Activated T-cell treated with anti-CD3 and anti-CD28 coated beads for 4 hours (primary cell): Measurements from ENCODE around the gene CPNE5.

Source experiments
- DNase-seq: peaks from one replicate; pipeline ENCODE4 v3.0.0-alpha.2; 2020

CPNE5 gene

GRCh38 chr6:36833182-36833789 lies 6.0 kb downstream of the CPNE5 start:
- DNase-seq = no peak

DNA sequence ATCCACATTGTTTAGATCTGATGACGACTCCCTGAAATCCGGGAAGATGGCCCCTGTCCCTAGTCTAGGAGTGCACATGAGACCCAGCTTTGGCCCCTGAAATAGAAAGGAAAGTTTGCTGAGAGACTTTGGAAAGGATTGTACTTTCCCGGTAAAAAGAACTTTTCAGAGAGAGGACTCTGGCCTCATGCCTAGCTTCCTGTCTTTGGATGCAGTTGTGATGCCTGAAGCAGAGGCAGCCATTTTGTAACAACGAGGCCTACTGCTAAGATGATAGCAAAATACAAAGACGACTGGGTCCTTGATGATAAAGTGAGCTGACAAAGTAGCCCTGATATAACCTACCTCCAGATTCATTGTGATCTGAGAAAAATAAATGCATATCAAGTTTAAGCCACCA lies 6.9 kb downstream of the CPNE5 start:
- no peak for DNase-seq

- DNase-seq = no peak
Measured at GRCh38 chr6:36830577-36830976, 8.7 kb downstream of the CPNE5 start.

DNA sequence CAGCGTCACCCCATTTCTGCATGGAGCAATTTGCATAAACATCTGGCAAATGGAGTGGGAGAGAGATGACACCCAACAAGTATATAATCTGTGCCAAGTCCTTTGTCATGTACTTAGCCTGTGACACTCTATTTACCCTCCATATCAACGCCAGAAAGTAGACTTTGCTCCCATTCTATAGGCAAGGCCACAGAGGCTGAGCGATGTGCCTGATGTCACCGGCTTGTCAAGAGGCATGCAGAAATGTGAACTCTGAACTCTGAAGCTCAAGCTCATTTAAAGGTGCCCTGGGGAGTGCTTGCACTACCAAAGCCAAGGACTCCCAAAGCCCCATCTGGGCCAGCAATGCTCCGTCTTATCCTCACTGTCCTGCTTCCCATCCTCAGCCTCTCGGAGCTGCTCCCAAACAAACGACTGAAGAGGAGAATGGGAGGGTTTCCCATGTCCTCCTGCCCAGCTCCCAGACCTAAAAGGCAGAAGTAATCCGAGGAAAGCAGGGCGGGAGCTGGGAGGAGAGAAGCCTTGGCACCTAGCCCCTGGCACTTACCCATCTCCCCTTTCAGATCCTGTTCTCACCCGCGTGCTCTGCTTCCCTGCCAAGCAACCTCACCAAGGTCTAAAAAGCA lies 9.2 kb downstream of the CPNE5 start:
- DNase-seq = no peak

GRCh38 chr6:36827261-36828079 lies 11.8 kb downstream of the CPNE5 start:
- no peak for DNase-seq

GRCh38 chr6:36826520-36827227 lies 12.6 kb downstream of the CPNE5 start:
- DNase-seq = no peak

- no peak for DNase-seq
Measured at GRCh38 chr6:36825994-36826393, 13.2 kb downstream of the CPNE5 start.

- no peak for DNase-seq
Measured at GRCh38 chr6:36825452-36825851, 13.8 kb downstream of the CPNE5 start.

- no peak for DNase-seq
Measured at GRCh38 chr6:36824253-36824652, 15.0 kb downstream of the CPNE5 start.

- DNase-seq = no peak
Measured at GRCh38 chr6:36823421-36824096, 15.7 kb downstream of the CPNE5 start.

DNA sequence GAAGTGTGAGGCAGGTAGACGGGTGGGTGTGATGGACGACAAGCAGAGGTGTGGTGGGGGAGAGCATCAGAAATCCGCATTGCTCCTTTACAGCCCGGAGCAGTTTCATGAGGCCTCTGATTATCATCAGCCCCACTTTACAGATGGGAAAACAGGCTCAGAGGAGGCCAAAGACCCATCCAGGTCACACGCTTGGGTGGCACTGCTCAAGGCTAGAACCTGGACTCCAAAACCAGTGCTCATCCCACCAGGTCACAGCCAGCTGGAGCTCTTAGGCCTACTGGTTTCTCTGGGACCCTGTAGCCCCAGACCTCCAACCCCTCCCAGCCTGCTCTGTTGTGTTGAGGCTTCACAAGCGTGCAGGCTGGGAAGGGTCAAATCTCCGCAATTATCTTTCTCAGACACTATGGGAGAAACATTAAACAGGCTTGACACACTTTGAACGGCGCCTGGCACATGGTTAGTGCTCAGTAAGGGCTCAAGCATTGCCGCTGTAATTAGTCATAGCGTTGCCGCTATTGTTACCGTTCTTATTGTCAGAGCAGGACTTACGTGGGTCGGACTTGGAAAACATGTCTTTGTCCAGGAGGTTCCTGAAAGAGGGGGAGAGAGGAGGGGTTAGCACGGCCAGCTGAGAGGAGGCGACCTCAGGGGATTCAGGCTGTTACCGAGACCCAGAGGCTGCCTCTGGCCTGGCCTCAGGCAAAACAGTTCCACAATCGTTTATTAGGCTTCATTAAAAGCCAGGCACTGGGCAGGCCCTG lies 16.6 kb downstream of the CPNE5 start:
- DNase-seq = no peak

DNA sequence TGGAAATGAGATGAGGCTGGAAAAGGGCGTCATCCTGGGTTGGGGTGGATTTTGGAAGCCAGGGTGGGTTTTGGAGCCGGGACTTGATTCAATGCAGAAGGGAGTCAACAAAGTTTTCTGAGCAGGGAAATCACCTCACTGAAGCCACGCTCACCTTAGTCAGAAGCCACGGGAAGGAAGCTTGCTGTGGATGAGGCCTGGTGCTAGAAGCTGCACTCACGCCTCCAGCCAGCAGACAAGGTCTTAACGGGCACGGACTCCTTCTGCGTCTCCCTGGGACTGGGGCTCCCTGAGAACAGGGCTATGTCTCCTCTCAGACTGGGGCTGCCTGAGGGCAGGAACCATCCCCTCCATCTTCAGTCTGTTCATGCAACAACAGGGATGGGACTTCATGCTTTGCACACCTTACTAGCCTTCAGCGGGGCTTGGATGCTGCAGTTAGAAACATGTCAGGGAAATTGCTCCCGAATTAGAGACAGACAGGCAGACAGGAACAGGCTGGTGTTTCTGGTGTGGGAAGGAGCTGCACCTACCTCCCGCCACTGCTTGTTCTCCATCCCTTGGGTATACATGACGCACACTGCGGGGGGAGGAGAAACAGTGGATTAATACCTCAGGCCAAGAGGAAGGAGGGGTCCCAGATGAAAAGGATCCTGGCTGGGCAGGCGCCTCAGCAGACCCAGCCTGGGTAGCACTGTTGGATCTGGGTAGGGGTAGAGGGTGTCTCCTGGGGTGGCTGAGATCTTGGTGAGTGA lies 17.5 kb downstream of the CPNE5 start:
- DNase-seq = no peak

DNA sequence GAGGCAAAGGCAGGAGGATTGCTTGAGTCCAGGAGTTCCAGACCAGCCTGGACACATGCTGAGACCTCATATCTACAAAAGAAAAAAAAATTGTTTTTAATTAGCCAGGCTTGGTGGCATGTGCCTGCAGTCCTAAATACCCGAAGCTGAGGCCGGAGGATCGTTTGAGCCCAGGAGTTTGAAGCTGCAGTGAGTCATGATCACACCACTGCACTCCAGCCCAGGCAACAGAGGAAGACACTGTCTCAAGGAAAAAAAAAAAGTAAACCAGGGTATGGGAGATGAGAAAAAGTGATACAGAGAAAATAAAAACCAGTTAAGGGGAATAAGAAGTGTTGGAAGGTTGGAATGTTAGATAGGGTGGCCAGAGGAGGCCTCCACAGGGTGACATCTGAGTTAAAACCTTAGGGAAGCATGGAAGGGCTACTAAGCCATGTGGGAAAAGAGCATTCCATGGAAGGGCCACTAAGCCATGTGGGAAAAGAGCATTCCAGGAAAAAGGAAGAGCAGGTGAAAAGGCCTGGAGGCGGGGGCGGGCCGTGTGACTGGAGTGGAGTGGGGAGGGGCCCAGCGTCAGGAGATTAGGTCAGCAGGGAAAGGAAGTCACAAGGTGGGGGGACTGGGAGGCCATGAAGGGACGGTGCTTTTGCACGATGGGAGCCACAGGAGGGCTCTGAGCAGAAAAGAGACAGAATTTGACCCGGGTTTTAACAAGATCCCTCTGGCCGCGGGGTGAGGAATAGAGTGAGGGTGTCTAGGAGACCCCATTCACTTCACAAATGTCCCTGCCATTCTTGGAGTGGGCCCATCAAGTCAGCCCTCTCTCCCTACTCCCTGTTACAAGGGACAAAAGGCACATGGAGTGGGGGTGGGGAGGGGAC lies 18.3 kb downstream of the CPNE5 start:
- no peak for DNase-seq

GRCh38 chr6:36818756-36819155 lies 20.5 kb downstream of the CPNE5 start:
- no peak for DNase-seq

DNA sequence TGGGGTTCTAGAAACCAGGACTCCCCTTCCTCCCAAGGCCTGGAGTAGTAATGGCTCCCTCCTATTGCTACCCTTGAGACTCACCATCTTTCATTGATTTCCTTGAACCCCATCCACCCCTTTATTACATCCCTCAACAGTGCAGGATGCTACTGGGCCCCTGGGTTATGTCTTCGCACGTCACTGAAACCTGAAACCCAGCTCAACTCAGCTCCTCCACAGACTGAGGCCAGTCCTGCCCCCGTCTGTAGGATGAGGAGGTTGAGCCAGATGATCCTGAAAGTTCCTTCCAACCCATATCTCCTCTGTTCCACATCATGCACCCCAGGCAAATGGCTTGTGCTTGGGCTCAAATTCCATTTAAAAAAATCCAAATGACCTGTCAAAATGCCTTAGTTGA lies 21.4 kb downstream of the CPNE5 start:
- no peak for DNase-seq

DNA sequence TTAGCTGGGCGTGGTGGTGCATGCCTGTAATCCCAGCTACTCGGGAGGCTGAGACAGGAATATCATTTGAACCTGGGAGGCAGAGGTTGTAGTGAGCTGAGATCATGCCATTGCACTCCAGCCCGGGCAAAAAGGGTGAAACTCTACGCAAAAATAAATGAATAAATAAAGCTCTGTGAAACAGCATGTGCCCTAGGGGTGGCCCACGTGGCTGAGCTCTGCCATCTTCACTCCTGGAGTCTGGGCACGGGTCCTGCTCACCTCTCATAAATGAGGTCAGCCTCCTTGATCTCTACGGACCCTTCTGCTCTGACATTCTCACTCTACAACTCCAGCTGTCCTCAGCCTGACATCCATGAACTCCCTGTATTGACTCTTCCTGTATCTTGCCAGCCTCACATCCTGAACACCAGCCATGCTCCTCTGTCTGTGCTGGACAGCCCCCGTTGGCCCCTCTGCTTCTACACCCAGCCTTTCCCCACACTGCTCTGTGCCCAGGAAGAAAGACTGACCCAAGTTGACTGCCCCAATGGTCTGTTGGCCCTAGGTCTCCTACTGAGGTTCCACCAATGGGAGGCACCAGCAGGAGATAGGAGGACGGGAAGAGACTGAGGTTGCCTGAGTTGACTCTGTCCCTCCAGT lies 21.9 kb downstream of the CPNE5 start:
- no peak for DNase-seq

DNA sequence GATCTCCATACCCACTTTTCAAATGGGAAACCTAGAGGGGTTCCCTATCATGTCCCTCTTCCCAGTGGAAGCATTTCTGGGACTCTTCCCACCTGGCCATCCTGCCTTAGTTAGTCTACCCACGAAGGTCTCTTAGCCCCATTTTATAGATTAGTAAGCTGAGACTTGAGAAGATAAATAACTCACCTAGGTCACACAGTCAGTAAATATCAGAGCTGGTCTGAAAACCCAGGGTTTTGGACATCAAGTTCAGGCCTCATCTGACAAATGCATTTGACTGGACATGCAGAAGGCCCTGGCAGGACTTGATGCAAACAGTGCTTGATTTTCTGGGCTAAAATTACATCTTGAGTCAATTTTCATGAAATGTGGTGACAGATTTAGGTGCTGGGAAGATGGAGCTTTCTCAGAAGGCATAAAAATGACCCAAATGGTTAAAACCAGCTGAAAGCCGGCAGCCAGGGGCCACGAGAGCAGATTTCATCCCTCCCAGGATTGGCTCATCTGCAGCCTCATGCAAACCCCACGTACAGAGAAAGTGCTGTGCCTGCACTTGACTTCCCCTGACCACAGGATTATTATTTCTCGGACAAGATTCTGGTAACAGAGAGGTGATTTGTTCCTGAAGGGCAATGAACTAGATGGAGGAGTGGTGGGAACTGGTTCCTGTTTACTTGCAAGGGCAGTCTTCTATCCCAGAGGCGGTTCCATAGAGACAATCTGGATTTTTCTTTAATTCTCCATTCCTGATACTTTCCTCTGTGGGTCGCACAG lies 23.1 kb downstream of the CPNE5 start:
- no peak for DNase-seq

DNA sequence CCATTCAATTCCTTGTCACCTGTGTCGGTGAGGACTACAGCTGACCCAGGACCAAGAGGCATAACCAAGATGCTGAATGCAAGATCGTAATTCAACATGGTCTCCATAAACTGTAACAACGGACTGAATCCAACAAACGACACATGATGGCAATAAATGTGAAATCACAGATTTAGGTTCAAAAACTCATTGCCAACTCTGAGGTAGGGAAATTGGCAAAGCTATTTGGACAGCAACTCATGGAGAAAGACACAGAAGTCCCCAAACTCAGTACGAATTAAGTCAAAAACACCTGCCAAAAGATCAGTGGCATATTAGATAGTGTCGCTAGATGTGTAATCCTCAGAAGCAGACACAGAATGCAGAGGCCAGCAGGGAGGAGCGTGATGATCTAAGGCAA lies 25.0 kb downstream of the CPNE5 start:
- no peak for DNase-seq

GRCh38 chr6:36813526-36813925 lies 25.7 kb downstream of the CPNE5 start:
- DNase-seq = no peak
